ENCODE measurements around the gene FADS2. TPM values are rescaled to one million over a fixed set of nuclear protein-coding genes. Genes with fewer than 3 reads are reported as not detected.

FADS2 gene
- total RNA-seq (2021; fragmentation: NEBNext Ultra II Directional; extraction: Animal tissue kit (Norgen Biotek cat#: 25700)) = 100 to 1,000 TPM in 1 of 6 experiments, 10 to 100 TPM in 5; 56.0 to 105 (median 81.1) TPM
- long read RNA-seq, full-length matches to known transcripts = 12 of 26 reads
- long read RNA-seq, partial matches to known transcripts = 6 of 26 reads
- long read RNA-seq, other reads (novel, unspliced or antisense) = 8 of 26 reads

- peaks cover 29% of the 10 kb centered on the region for H3K4me1 Mint-ChIP-seq (ENCODE audit: low read depth)
- peak; percentile 81 for DNase-seq
- peak; percentile 43 for TF ChIP-seq CTCF (IDR thresholded peaks at IDR 0.05)
- peak within 1 kb of the TSS; percentile 79 for H3K27ac Mint-ChIP-seq
- peaks cover 2% of the 10 kb centered on the region for H3K27me3 Mint-ChIP-seq (ENCODE audit: insufficient read depth)
- no peaks in the 10 kb centered on the region for H3K36me3 Mint-ChIP-seq (ENCODE audit: low read depth)
- H3K9me3 Mint-ChIP-seq = no peaks in the 10 kb centered on the region
- peak within 1 kb of the TSS; percentile 91 for H3K4me3 Mint-ChIP-seq
Observed at GRCh38 chr11:61827571-61828378, at the start of gene FADS2. Gene FADS2, plus strand, starts transcription at chr11:61828300. Its CDS starts 91 bp downstream, at chr11:61828391.

DNA sequence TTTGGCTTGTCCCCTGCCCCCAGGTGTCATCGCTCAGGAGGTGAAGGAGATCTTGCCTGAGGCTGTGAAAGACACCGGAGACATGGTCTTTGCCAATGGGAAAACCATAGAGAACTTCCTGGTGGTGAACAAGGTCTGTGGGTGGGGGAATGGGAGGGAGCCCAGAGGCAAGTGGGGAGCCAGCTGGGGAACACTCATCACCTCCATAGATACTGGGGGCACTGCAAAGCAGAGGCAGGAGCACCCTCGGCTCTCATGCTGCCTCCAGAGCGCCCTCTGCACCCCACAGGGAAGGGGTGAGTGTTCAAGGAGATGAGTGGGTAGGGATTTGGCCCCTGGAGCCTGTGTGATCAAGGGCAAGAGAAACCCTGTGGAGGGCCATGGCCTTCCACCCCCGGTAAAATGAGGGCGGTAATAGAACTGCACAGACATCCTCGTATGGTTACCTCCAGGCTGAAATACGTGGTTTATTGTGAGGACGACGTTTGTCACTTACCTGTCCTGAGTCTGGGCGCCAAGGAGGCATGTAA is 49.7 kb upstream of the FADS2 start:
- Mint-ChIP-seq H3K27me3 (ENCODE audit: insufficient read depth) (peaks cover 16% of the 10 kb centered on the region), H3K27ac (no peak overlapping the region), H3K4me3 (no peak overlapping the region), H3K4me1 (ENCODE audit: low read depth) (no peaks in the 10 kb centered on the region), H3K9me3 (no peaks in the 10 kb centered on the region), H3K36me3 (ENCODE audit: low read depth) (no peaks in the 10 kb centered on the region)
- DNase-seq = no peak
- no peak for TF ChIP-seq CTCF (IDR thresholded peaks at IDR 0.05)

DNA sequence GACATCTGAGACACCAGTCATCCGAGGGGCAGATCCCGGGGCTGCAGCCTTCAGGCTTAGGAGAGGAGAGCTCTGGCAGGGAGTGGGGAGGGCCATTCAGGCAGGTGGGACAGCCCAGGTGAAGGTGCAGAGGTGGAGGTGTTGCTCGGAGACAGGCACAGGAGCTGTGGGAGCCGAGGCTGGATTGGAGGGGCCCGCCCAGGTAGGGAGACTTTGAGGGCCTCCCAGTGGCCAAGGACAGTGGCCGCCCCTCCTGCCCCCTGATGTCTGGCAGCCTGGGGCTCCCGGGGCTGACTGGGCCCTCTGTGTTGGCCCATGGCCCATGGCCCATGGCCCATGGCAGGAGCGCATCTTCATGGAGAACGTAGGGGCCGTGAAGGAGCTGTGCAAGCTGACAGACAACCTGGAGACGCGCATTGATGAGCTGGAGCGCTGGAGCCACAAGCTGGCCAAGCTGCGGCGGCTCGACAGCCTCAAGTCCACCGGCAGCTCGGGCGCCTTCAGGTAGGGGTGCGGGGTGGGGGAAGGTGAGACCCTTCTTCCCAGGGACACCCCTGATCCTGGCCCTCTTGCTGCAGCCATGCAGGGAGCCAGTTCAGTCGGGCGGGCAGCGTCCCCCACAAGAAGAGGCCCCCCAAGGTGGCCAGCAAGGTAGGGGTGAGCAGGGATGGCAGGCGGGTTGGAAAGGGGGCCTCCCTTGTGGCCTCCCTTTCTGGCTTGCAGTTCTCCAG is 49.0 kb upstream of the FADS2 start:
- no peak overlapping the region for H3K4me3 Mint-ChIP-seq
- no peak for TF ChIP-seq CTCF (IDR thresholded peaks at IDR 0.05)
- H3K27me3 Mint-ChIP-seq (ENCODE audit: insufficient read depth) = peaks cover 16% of the 10 kb centered on the region
- H3K27ac Mint-ChIP-seq = no peak overlapping the region
- H3K9me3 Mint-ChIP-seq = no peaks in the 10 kb centered on the region
- no peaks in the 10 kb centered on the region for H3K36me3 Mint-ChIP-seq (ENCODE audit: low read depth)
- no peak for DNase-seq
- peaks cover 5% of the 10 kb centered on the region for H3K4me1 Mint-ChIP-seq (ENCODE audit: low read depth)

GRCh38 chr11:61779666-61780525 is 48.2 kb upstream of the FADS2 start:
- no peak for TF ChIP-seq CTCF (IDR thresholded peaks at IDR 0.05)
- Mint-ChIP-seq H3K9me3 (no peaks in the 10 kb centered on the region), H3K27ac (no peak overlapping the region), H3K4me1 (ENCODE audit: low read depth) (peaks cover 8% of the 10 kb centered on the region), H3K36me3 (ENCODE audit: low read depth) (no peaks in the 10 kb centered on the region), H3K4me3 (no peak overlapping the region), H3K27me3 (ENCODE audit: insufficient read depth) (peaks cover 13% of the 10 kb centered on the region)
- DNase-seq = no peak
